WTC11 (cell line): ENCODE measurements around the gene NLRP5. TPM values are rescaled to one million over a fixed set of nuclear protein-coding genes. Genes with fewer than 3 reads are reported as not detected.
A peak's percentile ranks its signal among the peaks of the same experiment; 100 is the strongest.

Source experiments
- ATAC-seq: fragments of 200-7000 bp; cut with Tn5 transposase; 2 replicates; pipeline ENCODE4 v1.10.0; 2021; ENCODE audit warnings: mild to moderate bottlenecking, moderate library complexity
- CTCF ChIA-PET: fragments of 300-600 bp; sonication (Branson Sonifier 250); formaldehyde crosslinking; loops from one replicate; lab custom pipeline; 2021; ENCODE audit warnings: antibody characterized with exemption; lab: Charles Lee
- POLR2A ChIA-PET: fragments of 350-600 bp; sonication (Branson Sonifier 250); formaldehyde crosslinking; loops from one replicate; lab custom pipeline; 2021; ENCODE audit warnings: antibody characterized with exemption; lab: Charles Lee
- DNase-seq: peaks from one replicate; pipeline ENCODE4 v3.0.0; 2021; ENCODE audit warnings: low spot score
- H3K27ac Mint-ChIP-seq: 2 replicates; pipeline ENCODE4 v1.8.0; 2021; ENCODE audit warnings: mixed read lengths
- H3K27me3 Mint-ChIP-seq: 2 replicates; pipeline ENCODE4 v1.8.0; 2021; ENCODE audit warnings: low read depth, mild to moderate bottlenecking, moderate library complexity, mixed read lengths
- H3K36me3 Mint-ChIP-seq: 2 replicates; pipeline ENCODE4 v1.8.0; 2021; ENCODE audit warnings: mixed read lengths
- H3K4me1 Mint-ChIP-seq: 2 replicates; pipeline ENCODE4 v1.8.0; 2022; ENCODE audit warnings: mixed read lengths
- H3K4me3 Mint-ChIP-seq: 2 replicates; pipeline ENCODE4 v1.8.0; 2021; ENCODE audit warnings: mild to moderate bottlenecking, moderate library complexity, mixed read lengths
- H3K9me3 Mint-ChIP-seq: 2 replicates; pipeline ENCODE4 v1.8.0; 2021; ENCODE audit warnings: mixed read lengths
- ARID4B ChIP-seq: sonication (generic); formaldehyde crosslinking; IDR thresholded peaks from 2 replicates; pipeline ENCODE4 v1.8.0; 2023; ENCODE audit warnings: missing genetic modification reagents, mild to moderate bottlenecking, borderline replicate concordance
- CREM ChIP-seq: sonication (generic); formaldehyde crosslinking; IDR thresholded peaks from 2 replicates; pipeline ENCODE4 v1.8.1; 2022; ENCODE audit warnings: mild to moderate bottlenecking, missing genetic modification reagents, moderate library complexity
- CTCF ChIP-seq: fragments of 200-600 bp; IDR thresholded peaks from 2 replicates; pipeline ENCODE4 v1.8.0; 2022; ENCODE audit warnings: antibody characterized with exemption
- ELF4 ChIP-seq: sonication (generic); formaldehyde crosslinking; IDR thresholded peaks from 2 replicates; pipeline ENCODE4 v1.8.1; 2022; ENCODE audit warnings: low read depth, mild to moderate bottlenecking, moderate library complexity, missing genetic modification reagents
- GTF2I ChIP-seq: fragments of 250-450 bp; sonication (Bioruptor Pico); conservative IDR thresholded peaks from 2 replicates; pipeline ENCODE4 v1.4.0; 2021; ENCODE audit warnings: mild to moderate bottlenecking
- IRF1 ChIP-seq: sonication (generic); formaldehyde crosslinking; IDR thresholded peaks from 2 replicates; pipeline ENCODE4 v1.8.0; 2023; ENCODE audit warnings: missing genetic modification reagents
- JAZF1 ChIP-seq: fragments of 250-450 bp; sonication (Bioruptor Pico); IDR thresholded peaks from 2 replicates; pipeline ENCODE4 v1.9.0; 2021; ENCODE audit warnings: moderate library complexity, mild to moderate bottlenecking, inconsistent platforms
- MLX ChIP-seq: sonication (generic); formaldehyde crosslinking; IDR thresholded peaks from 2 replicates; pipeline ENCODE4 v1.8.1; 2023; ENCODE audit warnings: mild to moderate bottlenecking, missing genetic modification reagents, moderate library complexity
- MYBL2 ChIP-seq: sonication (generic); formaldehyde crosslinking; IDR thresholded peaks from 2 replicates; pipeline ENCODE4 v1.8.1; 2023; ENCODE audit warnings: mild to moderate bottlenecking, moderate library complexity, missing genetic modification reagents
- NFE2L1 ChIP-seq: sonication (generic); formaldehyde crosslinking; IDR thresholded peaks from 2 replicates; pipeline ENCODE4 v1.8.1; 2023; ENCODE audit warnings: missing genetic modification reagents
- NFYB ChIP-seq: sonication (generic); formaldehyde crosslinking; conservative IDR thresholded peaks from 2 replicates; pipeline ENCODE4 v1.8.0; 2022; ENCODE audit warnings: low read depth, missing genetic modification reagents
- SP1 ChIP-seq: sonication (generic); formaldehyde crosslinking; conservative IDR thresholded peaks from 2 replicates; pipeline ENCODE4 v1.8.1; 2022; ENCODE audit warnings: missing genetic modification reagents
- ZBTB43 ChIP-seq: sonication (generic); formaldehyde crosslinking; IDR thresholded peaks from 2 replicates; pipeline ENCODE4 v1.8.1; 2023; ENCODE audit warnings: mild to moderate bottlenecking, missing genetic modification reagents
- ZMAT4 ChIP-seq: fragments of 250-450 bp; sonication (Bioruptor Pico); IDR thresholded peaks from 2 replicates; pipeline ENCODE4 v1.9.0; 2021; ENCODE audit warnings: mild to moderate bottlenecking
- ZNF263 ChIP-seq: sonication (generic); formaldehyde crosslinking; IDR thresholded peaks from 2 replicates; pipeline ENCODE4 v1.8.1; 2022; ENCODE audit warnings: low read depth, mild to moderate bottlenecking, moderate library complexity, missing genetic modification reagents
- ZNF317 ChIP-seq: sonication (generic); formaldehyde crosslinking; IDR thresholded peaks from 2 replicates; pipeline ENCODE4 v1.8.1; 2023; ENCODE audit warnings: low read depth, mild to moderate bottlenecking, moderate library complexity, missing genetic modification reagents, borderline replicate concordance
- ZNF423 ChIP-seq: fragments of 250-450 bp; sonication (Bioruptor Pico); IDR thresholded peaks from 2 replicates; pipeline ENCODE4 v2.1.2; 2022; ENCODE audit warnings: mild to moderate bottlenecking, moderate library complexity
- ZNF512 ChIP-seq: sonication (generic); formaldehyde crosslinking; IDR thresholded peaks from 2 replicates; pipeline ENCODE4 v1.8.1; 2022; ENCODE audit warnings: missing genetic modification reagents, borderline replicate concordance
- total RNA-seq: library from RNA; stranded (reverse); gene quantifications from 3 replicates; pipeline ENCODE4 v1.2.3, GENCODE V29; 2021
- TF ChIP-seq, protein P1 (sequence below): sonication (generic); formaldehyde crosslinking; IDR thresholded peaks from 2 replicates; pipeline ENCODE4 v1.8.1; 2022; ENCODE audit warnings: low read depth, mild to moderate bottlenecking, moderate library complexity, missing genetic modification reagents, borderline replicate concordance
- TF ChIP-seq, protein P2 (sequence below): sonication (generic); formaldehyde crosslinking; IDR thresholded peaks from 2 replicates; pipeline ENCODE4 v1.8.1; 2022; ENCODE audit warnings: mild to moderate bottlenecking, moderate library complexity, missing genetic modification reagents

The NLRP5 gene
- total RNA-seq, 1 experiment from 2014 or later: not detected

- peak overlapping the region; percentile 92 for H3K27ac Mint-ChIP-seq
- no peak overlapping the region for H3K4me3 Mint-ChIP-seq
- H3K9me3 Mint-ChIP-seq: no peaks in the 10 kb centered on the region
- no peak for DNase-seq
- peaks cover 8% of the 10 kb centered on the region; the same call in 1 of the 2 replicates for H3K27me3 Mint-ChIP-seq
- TF ChIP-seq MYBL2 (CRISPR knock-in tag) (no peak), IRF1 (no peak), ZNF512 (no peak), NFYB (no peak), MLX (no peak), NFE2L1 (CRISPR knock-in tag) (no peak), JAZF1 (CRISPR knock-in tag) (no peak), ARID4B (CRISPR knock-in tag) (no peak), SP1 (CRISPR knock-in tag) (no peak), GTF2I (no peak), ZNF263 (CRISPR knock-in tag) (no peak), CTCF (no peak), ZBTB43 (no peak), ZNF423 (CRISPR knock-in tag) (no peak), ZMAT4 (CRISPR knock-in tag) (no peak), ELF4 (no peak), CREM (CRISPR knock-in tag) (no peak), ZNF317 (no peak)
- TF ChIP-seq, protein P1, sequence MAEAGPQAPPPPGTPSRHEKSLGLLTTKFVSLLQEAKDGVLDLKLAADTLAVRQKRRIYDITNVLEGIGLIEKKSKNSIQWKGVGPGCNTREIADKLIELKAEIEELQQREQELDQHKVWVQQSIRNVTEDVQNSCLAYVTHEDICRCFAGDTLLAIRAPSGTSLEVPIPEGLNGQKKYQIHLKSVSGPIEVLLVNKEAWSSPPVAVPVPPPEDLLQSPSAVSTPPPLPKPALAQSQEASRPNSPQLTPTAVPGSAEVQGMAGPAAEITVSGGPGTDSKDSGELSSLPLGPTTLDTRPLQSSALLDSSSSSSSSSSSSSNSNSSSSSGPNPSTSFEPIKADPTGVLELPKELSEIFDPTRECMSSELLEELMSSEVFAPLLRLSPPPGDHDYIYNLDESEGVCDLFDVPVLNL (CRISPR knock-in tag): no peak
- TF ChIP-seq, protein P2, sequence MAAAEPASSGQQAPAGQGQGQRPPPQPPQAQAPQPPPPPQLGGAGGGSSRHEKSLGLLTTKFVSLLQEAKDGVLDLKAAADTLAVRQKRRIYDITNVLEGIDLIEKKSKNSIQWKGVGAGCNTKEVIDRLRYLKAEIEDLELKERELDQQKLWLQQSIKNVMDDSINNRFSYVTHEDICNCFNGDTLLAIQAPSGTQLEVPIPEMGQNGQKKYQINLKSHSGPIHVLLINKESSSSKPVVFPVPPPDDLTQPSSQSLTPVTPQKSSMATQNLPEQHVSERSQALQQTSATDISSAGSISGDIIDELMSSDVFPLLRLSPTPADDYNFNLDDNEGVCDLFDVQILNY (CRISPR knock-in tag): no peak
- H3K36me3 Mint-ChIP-seq: peaks cover 3% of the 10 kb centered on the region; the same call in 1 of the 2 replicates
- peaks cover 31% of the 10 kb centered on the region for H3K4me1 Mint-ChIP-seq
- ChIA-PET CTCF (interaction anchor here (0.8 to 1.9 kb wide), 10 partner anchors 8 to 225 kb away, joined by 3 to 9 read pairs (median 6); partner anchors contain the start of gene ZNF444), POLR2A (interaction anchor here (0.6 to 1.4 kb wide), 3 partner anchors 20 to 200 kb away, joined by 3 to 5 read pairs (median 4); partner anchors contain the start of gene ZNF787)
- ATAC-seq: no peak
These were observed 98.4 kb downstream of the NLRP5 start for GRCh38 chr19:56084835-56085536.
